RCC 7860 (cell line): ENCODE results near the gene MAP3K7.
"Not testable (repeated sequence)": the region's sequence is repeated elsewhere in the genome, so short reads cannot be mapped to it uniquely, and the experiment has no call there.

Experiments used
- DNase-seq: peaks from one replicate; pipeline ENCODE4 v3.0.0-alpha.2; 2015; ENCODE audit warnings: low spot score
- FAIRE-seq: peaks from 2 replicates; lab custom pipeline; 2012; peaks lifted over from hg19 to GRCh38; lab: Jason Lieb, UNC

Gene MAP3K7

GRCh38 chr6:90578894-90579549 lies 7.8 kb downstream of the MAP3K7 start:
- DNase-seq = no peak
- FAIRE-seq = no peak

- DNase-seq (no peak), FAIRE-seq (no peak)
Observed at GRCh38 chr6:90575267-90575666, 11.6 kb downstream of the MAP3K7 start.

GRCh38 chr6:90574610-90575009 lies 12.3 kb downstream of the MAP3K7 start:
- no peak for FAIRE-seq

GRCh38 chr6:90573624-90574023 lies 13.2 kb downstream of the MAP3K7 start:
- no peak for FAIRE-seq

More at GRCh38 chr6:90574610-90575009, 12.3 kb downstream of the MAP3K7 start:
- DNase-seq = no peak

GRCh38 chr6:90572856-90573255 lies 14.0 kb downstream of the MAP3K7 start:
- DNase-seq (no peak), FAIRE-seq (no peak)

More at GRCh38 chr6:90573624-90574023, 13.2 kb downstream of the MAP3K7 start:
- no peak for DNase-seq

- DNase-seq (no peak), FAIRE-seq (no peak)
Observed at GRCh38 chr6:90569223-90569622, 17.6 kb downstream of the MAP3K7 start.

GRCh38 chr6:90567682-90568081 lies 19.2 kb downstream of the MAP3K7 start:
- FAIRE-seq, DNase-seq: not testable (repeated sequence)

- not testable (repeated sequence) for FAIRE-seq, DNase-seq
Observed at GRCh38 chr6:90562341-90562740, 24.5 kb downstream of the MAP3K7 start.

GRCh38 chr6:90559931-90560330 lies 26.9 kb downstream of the MAP3K7 start:
- FAIRE-seq (no peak), DNase-seq (no peak)

GRCh38 chr6:90557006-90557405 lies 29.9 kb downstream of the MAP3K7 start:
- no peak for DNase-seq
- FAIRE-seq = no peak

- no peak for FAIRE-seq
- no peak for DNase-seq
Observed at GRCh38 chr6:90547991-90548390, 38.9 kb downstream of the MAP3K7 start.

GRCh38 chr6:90547079-90547478 lies 39.8 kb downstream of the MAP3K7 start:
- FAIRE-seq (no peak), DNase-seq (no peak)

GRCh38 chr6:90545448-90545847 lies 41.4 kb downstream of the MAP3K7 start:
- DNase-seq (no peak), FAIRE-seq (no peak)

- no peak for FAIRE-seq
Observed at GRCh38 chr6:90544741-90545140, 42.1 kb downstream of the MAP3K7 start.

GRCh38 chr6:90544081-90544480 lies 42.8 kb downstream of the MAP3K7 start:
- no peak for DNase-seq
- no peak for FAIRE-seq

More at GRCh38 chr6:90544741-90545140, 42.1 kb downstream of the MAP3K7 start:
- no peak for DNase-seq

- DNase-seq = no peak
- no peak for FAIRE-seq
Observed at GRCh38 chr6:90541221-90541620, 45.7 kb downstream of the MAP3K7 start.

GRCh38 chr6:90538278-90539046 lies 48.4 kb downstream of the MAP3K7 start:
- DNase-seq (no peak), FAIRE-seq (no peak)

- FAIRE-seq (no peak), DNase-seq (no peak)
Observed at GRCh38 chr6:90537723-90538258, 49.1 kb downstream of the MAP3K7 start.

GRCh38 chr6:90537027-90537426 lies 49.8 kb downstream of the MAP3K7 start:
- FAIRE-seq = no peak
- DNase-seq = no peak

- DNase-seq (no peak), FAIRE-seq (no peak)
Observed at GRCh38 chr6:90536520-90536919, 50.4 kb downstream of the MAP3K7 start.

GRCh38 chr6:90534337-90535025 lies 52.4 kb downstream of the MAP3K7 start:
- FAIRE-seq = no peak
- no peak for DNase-seq
